GM19239 (cell line): ENCODE measurements around the gene MEIS3.
"Not testable (repeated sequence)": the region's sequence is repeated elsewhere in the genome, so short reads cannot be mapped to it uniquely, and the experiment has no call there.

Source experiments
- DNase-seq: peaks from one replicate; pipeline ENCODE4 v3.0.0; 2011; ENCODE audit warnings: low spot score; ENCODE audit not compliant: insufficient read length
- FAIRE-seq: peaks from 2 replicates; lab custom pipeline; 2011; peaks lifted over from hg19 to GRCh38; lab: Jason Lieb, UNC

The MEIS3 gene

GRCh38 chr19:47373246-47374240 is 45.8 kb downstream of the MEIS3 start:
- FAIRE-seq, result no peak
- no peak for DNase-seq

- FAIRE-seq, result no peak
Measured at GRCh38 chr19:47372603-47373002, 46.7 kb downstream of the MEIS3 start.

GRCh38 chr19:47371261-47371660 is 48.1 kb downstream of the MEIS3 start:
- DNase-seq (no peak), FAIRE-seq (no peak)

More at GRCh38 chr19:47372603-47373002, 46.7 kb downstream of the MEIS3 start:
- no peak for DNase-seq

GRCh38 chr19:47370045-47370611 is 49.2 kb downstream of the MEIS3 start:
- FAIRE-seq (no peak), DNase-seq (no peak)

- not testable (repeated sequence) for FAIRE-seq, DNase-seq
Measured at GRCh38 chr19:47365455-47365854, 53.9 kb downstream of the MEIS3 start.

GRCh38 chr19:47363758-47364531 is 55.4 kb downstream of the MEIS3 start:
- no peak for DNase-seq
- no peak for FAIRE-seq

- no peak for FAIRE-seq
Measured at GRCh38 chr19:47362321-47362720, 57.0 kb downstream of the MEIS3 start.

GRCh38 chr19:47358936-47359335 is 60.4 kb downstream of the MEIS3 start:
- FAIRE-seq (no peak), DNase-seq (no peak)

More at GRCh38 chr19:47362321-47362720, 57.0 kb downstream of the MEIS3 start:
- no peak for DNase-seq

- DNase-seq (no peak), FAIRE-seq (no peak)
Measured at GRCh38 chr19:47357788-47358680, 61.3 kb downstream of the MEIS3 start.

GRCh38 chr19:47356900-47357299 is 62.4 kb downstream of the MEIS3 start:
- DNase-seq (no peak), FAIRE-seq (no peak)

- no peak for DNase-seq
- no peak for FAIRE-seq
Measured at GRCh38 chr19:47353307-47353712, 66.0 kb downstream of the MEIS3 start.
